ENCODE results near the gene SOX12.
"Not testable (repeated sequence)": the region's sequence is repeated elsewhere in the genome, so short reads cannot be mapped to it uniquely, and the experiment has no call there.

Gene SOX12

DNA sequence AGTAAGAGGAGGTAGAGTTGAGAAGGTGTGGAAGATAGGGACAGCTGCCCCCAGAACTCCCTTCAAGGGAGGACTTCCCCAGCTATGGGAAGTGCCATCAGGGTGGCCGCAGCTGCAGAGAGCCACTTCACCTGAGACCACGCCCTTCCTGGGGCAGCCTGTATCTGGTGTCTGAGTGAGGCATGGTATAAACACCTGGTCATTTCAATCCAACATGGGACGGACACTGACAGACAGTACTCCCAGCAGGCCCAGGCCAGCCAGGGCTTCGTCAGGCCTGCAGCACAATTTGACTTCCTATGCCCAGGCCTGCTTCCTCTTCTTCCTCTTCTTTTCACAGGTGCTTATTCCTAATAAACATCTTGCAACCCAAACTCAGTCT is 4.5 kb downstream of the SOX12 start:
- DNase-seq, result no peak

DNA sequence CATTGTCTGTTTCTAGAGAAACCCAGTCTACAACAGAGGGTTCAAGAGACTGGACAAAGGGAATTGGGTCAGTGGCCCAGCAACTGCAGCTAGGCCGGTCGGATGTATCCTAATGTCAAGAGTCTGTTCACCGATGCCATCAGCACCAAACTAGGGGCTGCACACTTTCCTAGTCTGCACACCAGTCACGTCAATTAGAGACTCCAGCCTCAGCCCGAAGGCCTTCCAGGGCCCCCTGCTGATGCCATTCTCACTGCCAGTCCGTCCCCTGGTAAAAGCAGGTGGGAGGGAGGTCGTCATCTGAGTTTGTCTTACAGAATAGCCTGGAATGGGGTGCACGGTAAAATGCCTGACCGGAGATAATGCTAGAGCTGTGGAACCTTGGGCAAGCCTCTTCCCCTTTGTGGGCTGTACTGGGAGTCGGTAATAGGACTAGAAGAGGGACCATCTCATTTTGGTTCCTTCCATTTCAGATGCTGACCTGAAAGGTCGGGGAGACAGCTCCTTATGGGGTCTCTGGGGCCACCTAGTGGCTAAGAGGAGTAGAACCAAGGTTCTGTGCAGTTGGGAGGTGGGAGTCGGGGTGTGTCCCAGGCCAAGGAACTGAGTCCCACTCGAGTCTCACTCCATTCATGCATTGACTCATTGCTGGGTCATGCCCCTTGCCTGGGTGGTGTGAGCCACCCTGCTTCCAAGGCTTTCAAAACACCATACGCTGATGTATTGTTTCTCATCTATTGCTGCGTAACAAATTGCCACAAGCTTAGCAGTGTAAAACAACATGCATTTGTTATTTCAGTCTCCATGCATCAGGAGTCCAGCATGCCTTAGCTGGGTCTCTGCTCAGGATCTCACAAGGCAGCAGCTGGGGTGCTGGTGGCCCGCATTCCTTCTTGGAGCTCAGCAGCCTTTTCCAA is 5.1 kb downstream of the SOX12 start:
- peak; percentile 17 for DNase-seq

DNA sequence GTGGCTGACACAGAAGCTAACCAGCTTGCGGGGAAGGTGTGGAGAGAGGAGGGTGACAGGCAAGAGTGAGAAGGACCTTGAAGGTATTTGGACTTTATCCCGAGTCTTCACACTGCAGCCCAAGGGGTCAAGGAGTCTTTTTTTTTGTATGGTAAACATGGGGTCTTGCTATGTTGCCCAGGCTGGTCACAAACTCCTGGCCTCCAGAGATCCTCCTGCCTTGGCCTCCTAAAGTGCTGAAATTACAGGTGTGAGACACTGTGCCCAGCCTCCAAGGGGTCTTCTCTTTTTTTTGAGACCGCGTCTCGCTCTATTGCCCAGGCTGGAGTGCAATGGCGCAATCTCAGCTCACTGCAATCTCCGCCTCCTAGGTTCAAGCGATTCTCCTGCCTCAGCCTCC is 9.2 kb downstream of the SOX12 start:
- DNase-seq, result no peak

DNA sequence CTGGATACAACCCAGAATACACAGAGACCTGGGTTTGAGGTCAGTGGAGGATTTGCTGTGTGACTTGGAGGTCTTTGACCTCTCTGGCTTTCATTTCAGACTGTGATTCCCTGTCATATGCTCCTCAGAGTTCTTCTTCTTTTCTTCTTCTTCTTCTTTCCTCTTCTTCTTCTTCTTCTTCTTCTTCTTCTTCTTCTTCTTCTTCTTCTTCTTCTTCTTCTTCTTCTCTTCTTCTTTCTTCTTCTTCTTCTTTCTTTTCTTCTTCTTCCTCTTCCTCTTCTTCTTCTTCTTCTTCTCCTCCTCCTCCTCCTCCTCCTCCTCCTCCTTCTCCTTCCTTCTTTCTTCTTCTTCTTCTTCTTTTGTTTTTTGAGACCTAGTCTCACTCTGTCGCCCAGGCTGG is 10.7 kb downstream of the SOX12 start:
- DNase-seq, result not testable (repeated sequence)

DNA sequence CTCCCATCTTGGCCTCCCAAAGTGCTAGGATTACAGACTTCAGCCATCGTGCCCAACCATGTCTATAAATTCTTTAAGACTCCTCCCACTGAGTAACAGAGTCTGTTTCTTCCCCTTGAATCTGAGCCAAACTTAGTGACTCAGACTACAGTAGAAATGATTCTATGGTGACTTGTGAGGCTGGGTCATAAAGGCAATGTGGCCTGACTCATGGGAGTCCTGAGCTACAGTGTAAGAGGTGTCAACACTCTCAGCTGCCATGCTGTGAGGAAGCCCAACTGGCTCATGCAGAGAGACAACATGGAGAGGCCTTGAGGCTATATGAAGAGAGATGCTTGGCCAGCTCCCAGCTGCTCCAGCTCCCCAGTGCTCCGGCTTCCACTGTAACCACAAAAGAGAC is 16.3 kb downstream of the SOX12 start:
- DNase-seq, result no peak

DNA sequence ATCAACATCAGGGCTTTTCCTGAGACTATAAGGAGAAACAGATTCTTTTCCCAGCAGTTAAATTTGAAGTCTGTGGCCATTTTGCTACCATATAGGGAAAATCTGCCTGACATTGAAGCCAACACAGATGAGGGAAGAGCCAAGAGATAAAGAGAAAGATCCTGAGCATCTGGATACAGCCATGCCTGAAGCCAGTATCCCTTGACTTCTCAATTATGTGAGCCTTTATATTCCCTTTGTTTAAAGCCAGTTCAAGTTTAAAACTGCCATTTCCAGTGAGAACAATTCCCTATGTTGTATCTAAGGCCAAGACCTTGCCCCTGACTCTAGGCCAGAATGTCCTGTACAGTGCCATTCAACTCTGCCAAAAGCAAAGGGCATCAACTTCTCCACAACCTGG is 17.8 kb downstream of the SOX12 start:
- DNase-seq, result no peak

DNA sequence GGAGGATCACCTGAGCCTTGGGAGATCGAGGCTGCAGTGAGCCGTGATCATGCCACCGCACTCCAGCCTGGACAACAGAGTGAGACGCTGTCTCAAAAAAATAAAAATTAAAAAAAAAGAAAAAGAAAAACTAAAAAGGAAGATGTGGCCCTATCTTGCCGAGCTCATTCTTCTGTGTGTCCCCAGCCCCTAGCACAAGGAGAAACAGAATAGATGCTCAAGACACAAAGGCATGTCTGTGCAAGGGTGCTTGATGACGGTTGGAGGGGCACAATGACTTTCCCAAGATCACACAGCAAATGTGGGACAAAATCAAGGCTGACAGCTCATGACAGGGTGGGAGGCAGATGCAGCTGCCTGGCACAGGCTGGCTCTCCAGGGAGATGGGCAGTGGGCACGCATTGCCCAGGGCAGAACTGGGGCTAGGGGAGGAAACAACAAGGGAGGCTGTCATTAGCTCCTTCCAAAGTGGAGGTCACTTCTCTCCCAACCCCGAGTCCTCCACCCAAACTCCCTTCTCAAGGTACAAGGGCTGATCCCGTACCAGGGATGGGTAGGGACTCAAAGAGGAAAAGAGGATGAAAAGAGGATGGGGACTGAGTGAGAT is 20.8 kb downstream of the SOX12 start:
- no peak for DNase-seq

DNA sequence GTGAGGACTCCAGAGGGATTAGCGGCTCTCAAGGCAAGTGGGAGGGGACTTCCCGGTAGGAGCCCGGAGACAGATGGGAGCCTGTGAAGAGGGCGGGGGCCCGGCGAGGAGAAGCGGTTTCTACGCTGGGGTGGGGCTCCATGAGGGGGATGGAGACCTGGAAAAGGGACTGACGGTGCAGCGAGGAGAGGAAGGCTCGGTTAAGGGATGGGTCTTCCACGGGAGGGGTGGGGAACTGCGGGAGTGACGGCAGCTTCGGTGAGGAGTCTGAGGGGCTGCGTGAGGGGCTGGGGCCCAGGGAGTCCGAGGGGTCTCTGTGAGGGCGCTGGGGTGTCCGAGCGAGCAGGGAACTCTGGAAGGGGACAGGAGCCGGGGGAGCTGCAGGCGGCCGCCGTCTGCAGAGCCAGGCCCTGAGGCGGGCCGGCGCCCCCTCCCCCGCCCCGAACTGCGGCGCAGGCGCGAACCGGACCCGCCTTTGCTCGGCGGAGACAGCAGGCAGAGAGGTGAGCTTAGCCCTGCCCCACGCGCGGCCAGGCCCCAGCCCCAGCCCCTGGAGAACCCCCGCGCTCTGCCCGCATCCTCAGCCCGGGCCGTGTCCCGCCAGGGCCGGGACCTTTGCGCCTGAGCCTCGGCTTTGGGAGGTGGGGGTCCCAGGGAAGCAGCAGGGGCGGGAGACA is 21.4 kb downstream of the SOX12 start, which contains the start of gene NRSN2:
Gene NRSN2, plus strand, starts transcription at position 472 of the 677 bp plus-strand sequence. CDS start 2,533 bp downstream, outside the sequence.
- no peak for DNase-seq

DNA sequence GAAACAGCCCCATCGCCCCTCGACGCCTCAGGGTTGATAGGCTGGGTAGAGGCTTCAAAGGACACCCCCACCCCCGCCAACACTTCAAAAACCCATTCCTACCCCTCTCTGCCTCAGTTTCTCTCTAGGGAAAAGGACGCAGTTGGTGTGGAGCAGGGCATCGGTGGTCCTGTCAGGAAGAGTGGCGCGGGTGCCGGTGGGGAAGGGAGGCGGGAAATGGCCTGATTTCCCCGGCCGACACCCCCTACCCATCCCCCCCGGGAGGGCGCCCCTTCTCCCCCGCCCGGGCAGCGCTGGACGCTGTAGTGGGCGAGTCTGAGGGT is 21.9 kb downstream of the SOX12 start:
- no peak for DNase-seq

DNA sequence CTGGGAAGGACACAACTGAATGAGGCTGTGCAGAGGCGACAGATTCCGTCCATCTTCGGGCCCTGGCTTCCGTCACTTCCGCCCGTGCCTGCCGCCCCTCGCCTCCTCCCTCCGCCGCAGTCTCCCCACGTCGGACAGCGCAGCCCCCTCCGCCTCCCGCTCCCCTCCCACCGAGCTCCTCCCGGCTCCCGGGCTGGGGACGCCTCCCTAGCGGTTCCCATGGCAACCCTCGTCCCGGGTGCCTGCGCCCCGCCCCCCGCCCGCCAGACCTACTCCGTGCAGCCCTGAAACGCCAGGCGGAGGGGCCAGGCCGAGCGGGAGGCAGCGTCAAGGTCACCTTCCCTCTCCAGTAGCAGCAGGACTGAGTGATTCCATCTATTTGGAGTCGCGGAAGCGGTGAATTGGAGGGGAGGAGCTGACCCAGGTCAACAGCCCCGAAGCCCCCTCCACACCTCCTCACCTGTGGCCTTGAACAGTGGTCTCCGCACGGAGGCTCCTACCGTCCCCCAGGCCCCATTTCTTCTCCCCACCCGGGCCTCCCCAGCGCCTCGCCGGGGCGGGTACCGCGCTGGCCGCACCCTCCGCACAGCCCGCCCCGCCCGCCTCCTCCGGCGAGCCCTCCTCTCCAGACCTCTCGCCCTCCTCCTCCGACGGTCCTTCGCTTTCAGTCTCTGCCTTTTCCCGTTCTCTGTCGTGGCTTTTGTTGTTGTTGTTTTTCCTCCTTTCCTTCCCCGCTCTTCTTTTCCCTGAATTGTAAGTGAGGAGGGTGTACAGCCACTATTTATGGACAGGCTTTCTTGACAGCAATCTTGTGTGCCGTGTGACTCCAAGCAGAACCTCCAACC is 22.5 kb downstream of the SOX12 start:
- DNase-seq, result peak; percentile 59

DNA sequence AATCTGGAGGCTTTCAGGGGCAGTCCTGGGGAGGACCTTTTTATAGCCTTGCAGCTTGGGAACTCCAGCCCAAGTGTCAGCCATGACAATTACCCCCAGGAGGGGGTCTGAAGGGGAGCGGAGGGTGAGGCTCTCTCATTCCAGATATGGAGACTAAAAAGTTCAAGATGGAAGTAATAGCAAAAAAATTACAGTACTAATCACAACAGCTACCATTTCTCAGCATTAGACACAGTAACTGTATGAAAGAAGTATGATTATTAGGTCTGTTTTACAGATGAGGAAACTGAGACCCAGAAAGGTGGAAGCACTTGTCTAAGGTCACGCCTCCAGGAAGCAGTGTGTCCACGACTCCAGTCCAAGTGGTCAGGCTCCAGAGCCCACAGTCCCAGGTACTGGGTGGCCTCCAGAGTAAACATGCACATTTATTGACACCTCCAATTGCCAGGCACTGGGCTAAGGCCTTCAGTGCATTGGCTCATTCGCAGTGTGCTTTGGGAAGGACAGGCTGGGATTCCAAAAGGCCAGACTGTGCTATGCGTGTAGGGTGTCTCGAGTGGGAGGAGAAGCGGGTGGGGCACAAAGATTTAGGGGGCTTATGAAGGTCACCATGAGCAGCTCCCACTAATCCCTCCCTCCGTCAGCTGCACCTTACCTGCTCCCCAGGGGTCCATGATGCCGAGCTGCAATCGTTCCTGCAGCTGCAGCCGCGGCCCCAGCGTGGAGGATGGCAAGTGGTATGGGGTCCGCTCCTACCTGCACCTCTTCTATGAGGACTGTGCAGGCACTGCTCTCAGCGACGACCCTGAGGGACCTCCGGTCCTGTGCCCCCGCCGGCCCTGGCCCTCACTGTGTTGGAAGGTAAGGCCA is 23.9 kb downstream of the SOX12 start:
- no peak for DNase-seq

DNA sequence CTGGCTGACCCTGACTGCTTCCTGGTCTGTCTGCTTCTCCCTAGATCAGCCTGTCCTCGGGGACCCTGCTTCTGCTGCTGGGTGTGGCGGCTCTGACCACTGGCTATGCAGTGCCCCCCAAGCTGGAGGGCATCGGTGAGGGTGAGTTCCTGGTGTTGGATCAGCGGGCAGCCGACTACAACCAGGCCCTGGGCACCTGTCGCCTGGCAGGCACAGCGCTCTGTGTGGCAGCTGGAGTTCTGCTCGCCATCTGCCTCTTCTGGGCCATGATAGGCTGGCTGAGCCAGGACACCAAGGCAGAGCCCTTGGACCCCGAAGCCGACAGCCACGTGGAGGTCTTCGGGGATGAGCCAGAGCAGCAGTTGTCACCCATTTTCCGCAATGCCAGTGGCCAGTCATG is 27.8 kb downstream of the SOX12 start:
- DNase-seq, result no peak

DNA sequence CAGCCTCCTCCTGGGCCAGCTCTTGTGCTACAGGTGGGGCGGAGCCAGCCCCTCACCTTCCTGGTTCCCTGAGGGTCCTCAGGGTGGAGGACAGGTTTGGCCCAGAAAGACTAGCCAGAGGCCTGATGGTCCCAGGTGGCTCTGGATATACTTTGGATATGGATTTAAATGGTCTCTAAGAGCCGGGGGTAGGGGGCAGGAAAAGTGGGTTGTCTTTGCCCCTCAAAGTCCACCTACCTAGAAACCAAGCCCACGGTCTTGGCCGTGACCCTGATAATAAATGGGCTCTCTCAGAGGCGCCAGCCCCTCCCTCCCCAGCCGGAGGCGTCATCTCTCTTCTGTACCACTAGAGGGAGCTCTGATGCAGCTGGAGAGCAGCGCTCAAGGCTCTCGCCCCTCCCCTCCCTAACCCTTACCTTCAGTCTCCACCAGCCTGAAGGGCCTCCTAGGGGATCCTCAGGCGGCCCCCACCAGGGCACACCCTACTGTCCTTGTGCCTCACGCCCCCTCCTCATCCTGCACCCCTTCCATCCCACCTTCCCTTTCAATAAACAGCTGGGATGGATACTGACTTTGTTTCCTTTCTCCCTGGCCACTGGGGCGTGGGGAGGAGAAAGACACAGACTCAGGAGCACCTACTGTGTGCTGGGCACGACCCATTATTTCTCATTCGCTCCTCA is 29.1 kb downstream of the SOX12 start:
- peak; percentile 56 for DNase-seq

DNA sequence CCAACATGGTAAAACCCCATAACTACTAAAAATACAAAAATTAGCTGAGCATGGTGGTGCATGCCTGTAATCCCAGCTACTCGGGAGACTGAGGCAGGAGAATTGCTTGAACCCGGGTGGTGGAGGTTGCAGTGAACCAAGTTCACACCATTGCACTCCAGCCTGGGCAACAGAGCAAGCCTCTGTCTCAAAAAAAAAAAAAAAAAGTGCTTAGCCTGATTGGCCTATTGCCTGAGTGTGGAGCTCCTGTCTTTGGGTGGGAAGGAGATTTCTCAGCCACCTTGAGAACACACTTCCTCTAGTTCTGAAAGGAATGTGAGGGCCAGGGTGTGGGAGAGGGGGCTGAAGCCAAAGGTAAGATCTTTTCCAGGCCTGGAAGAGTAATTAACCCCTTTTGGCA is 30.8 kb downstream of the SOX12 start:
- DNase-seq, result not testable (repeated sequence)

DNA sequence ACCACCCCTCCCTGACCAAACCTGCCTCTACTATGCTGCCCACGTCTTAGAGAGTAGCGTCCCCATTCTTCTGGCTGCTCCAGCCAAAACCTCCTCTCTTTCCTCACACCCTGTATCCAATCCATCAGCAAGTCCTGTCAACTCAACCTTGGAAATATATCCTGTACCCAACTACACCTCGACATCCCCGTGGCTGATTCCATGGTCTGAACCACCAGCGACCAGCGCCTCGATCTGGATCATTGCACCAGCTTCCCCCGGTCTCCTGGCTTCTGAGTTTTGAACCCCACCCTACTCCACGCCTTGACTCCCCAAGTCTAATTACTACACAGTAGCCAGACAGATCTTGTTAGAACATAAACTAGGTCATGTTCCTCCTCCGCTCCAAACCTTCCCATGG is 31.4 kb downstream of the SOX12 start:
- DNase-seq, result no peak

DNA sequence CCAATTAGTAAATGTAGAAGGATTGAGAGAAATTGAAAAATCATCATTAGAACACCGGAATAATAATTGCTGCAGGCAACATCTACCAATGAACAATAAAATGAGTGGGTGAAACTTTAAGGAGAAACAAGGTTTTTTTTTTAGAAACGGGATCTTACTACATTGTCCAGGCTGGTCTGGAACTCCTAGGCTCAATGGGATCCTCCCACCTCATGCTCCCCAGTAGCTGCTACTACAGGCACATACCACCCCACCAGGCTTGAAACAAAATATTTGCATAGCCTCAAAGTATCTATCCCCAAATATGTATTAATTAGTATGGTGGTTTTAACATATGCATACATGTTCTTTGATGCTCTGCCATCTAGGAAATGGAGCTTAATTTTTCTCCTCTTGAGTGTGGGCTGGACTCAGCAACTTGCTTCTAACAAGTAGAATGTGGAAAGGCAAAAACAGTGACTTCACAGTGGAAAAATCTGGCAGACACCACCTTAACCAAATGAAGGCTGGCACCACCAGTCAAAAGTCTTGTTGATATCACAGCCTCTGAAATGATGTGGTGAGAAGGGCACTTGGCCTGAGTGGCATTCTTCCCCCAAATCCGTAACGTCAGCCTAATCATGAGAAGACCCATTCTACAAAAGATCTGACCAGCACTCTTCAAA is 33.7 kb downstream of the SOX12 start:
- DNase-seq, result no peak

DNA sequence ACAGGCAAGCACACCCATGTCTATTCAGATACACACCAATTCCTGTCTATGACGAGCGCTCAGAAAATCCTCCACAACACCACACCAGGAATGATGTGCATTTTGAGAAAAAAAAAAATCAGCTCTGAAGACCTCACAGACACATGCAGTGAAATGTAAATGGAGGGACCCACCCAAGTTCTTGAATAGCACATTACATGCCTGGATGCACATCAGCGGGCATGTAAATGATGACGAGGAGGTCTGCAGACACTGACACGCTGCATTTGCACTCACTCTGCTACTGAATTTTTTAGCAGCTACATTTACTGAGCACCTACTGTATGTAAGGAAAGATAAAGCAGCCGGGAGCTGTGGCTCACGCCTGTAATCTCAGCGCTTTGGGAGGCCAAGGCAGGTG is 36.2 kb downstream of the SOX12 start:
- no peak for DNase-seq

DNA sequence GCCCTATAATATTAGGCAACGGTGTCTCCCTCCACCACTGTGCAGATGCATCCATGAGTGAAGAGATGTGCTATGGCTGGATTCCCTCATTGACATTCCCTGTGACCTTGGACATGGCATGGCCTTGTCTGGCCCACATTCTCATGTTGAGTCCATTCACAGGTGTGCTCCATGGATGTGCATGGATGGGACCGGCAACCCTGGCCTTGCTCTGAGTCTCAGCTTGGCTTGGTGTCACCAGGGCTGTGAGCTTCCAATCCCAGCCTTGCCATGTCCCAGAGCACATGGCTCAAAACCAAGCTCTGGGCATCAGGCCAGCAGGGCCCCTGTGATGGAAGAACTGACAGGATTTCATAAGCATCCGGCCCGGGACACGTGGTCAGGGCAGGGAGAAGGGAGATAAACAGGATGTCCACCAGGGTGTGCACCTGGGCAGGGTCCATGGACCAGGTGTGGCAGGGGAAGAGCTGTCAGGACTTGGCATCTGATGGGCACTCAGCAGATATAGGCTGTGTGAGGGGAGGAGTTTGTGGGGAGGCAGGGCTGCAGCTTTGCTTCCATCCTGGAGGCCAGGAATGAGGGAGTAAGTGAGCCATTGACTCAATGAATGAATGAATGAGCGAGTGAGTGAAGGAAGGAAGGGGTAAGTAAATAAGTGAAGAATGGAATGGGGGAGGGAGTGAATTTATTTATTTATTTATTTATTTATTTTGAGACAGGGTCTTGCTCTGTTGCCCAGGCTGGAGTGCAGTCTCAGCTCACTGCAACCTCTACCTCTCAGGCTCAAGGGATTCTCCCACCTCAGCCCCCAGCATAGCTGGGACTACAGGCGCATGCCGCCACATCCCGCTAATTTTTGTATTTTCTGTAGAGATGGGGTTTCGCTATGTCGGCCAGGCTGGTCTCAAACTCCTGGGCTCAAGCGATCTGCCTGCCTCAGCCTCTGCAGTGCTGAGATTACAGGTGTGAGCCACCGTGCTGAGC is 37.2 kb downstream of the SOX12 start:
- no peak for DNase-seq

DNA sequence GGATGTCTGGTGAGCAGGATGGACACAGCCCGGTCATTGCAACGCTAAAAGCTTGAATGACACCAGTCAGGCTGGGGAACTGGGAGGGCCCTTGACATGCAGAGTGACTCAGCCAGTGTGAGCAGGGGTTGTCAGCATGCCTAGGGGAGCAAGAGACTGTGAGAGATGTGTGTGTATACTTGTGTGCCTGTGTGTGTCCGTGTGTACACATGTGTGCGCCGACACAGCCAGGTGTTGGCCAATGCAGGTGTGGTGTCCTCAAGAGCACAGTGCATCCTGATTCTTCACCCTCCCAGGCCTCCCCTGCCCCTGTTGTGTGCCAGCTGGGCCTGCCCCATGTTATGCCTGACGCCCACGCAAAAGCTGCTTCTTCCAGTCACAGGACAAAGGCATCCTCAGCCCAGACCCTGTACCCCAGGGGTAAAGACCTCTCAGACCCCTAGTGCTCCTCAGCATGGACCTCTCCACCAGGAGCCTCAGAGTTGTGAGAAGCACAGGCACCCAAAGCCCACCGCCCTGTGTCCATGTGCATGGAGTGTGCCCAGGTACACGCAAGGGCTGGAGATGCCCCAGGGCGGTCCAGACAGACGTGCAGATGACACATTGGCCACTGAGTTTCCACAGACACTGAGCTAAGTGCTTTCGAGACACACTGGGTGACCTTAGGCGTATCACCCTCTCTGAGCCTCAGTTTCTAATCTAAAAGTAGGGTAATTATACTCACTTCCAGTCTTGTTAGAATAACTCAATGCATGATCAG is 38.1 kb downstream of the SOX12 start:
- no peak for DNase-seq
